CD4-positive, alpha-beta T cell treated with Interleukin-6 for 4 hours (primary cell): ENCODE measurements around the gene SLC15A2.
"Not testable (repeated sequence)": the region's sequence is repeated elsewhere in the genome, so short reads cannot be mapped to it uniquely, and the experiment has no call there.

Experiments used
- DNase-seq: peaks from one replicate; pipeline ENCODE4 v3.0.0-alpha.2; 2020; ENCODE audit warnings: mixed read lengths

The SLC15A2 gene, protein sequence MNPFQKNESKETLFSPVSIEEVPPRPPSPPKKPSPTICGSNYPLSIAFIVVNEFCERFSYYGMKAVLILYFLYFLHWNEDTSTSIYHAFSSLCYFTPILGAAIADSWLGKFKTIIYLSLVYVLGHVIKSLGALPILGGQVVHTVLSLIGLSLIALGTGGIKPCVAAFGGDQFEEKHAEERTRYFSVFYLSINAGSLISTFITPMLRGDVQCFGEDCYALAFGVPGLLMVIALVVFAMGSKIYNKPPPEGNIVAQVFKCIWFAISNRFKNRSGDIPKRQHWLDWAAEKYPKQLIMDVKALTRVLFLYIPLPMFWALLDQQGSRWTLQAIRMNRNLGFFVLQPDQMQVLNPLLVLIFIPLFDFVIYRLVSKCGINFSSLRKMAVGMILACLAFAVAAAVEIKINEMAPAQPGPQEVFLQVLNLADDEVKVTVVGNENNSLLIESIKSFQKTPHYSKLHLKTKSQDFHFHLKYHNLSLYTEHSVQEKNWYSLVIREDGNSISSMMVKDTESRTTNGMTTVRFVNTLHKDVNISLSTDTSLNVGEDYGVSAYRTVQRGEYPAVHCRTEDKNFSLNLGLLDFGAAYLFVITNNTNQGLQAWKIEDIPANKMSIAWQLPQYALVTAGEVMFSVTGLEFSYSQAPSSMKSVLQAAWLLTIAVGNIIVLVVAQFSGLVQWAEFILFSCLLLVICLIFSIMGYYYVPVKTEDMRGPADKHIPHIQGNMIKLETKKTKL

DNA sequence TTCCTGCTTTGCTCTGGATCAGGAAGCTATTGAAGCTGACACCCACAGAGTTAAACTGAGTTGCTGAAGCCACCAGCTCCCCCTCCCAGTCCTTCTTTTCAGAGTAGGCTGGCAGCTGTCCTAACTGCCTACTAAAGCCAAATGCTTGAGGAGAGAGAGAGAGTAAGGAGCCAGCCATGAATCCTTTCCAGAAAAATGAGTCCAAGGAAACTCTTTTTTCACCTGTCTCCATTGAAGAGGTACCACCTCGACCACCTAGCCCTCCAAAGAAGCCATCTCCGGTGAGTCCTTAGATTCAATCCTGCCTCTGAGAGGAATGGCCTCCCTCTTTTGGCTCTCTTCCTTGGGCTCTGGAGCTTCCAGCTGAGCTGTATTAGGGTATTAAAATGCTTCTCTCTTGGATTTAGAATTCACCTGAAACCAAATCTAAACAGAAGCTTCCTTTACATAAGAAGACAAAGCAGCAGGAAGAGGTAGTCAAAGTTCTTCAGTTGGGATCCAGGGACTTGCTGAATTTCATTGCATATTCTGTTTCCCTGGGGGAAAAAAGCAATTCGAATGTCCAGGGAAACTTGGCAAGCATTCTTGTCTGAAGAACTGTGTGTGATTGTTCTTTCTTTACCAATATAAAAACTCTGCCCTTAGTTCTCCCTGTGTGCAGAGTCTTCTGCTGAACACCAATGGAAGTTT lies at the start of gene SLC15A2:
SLC15A2 (plus strand) TSS at position 101 of the 690 bp plus-strand sequence; CDS start at position 177, 76 bp downstream.
- DNase-seq: no peak

DNA sequence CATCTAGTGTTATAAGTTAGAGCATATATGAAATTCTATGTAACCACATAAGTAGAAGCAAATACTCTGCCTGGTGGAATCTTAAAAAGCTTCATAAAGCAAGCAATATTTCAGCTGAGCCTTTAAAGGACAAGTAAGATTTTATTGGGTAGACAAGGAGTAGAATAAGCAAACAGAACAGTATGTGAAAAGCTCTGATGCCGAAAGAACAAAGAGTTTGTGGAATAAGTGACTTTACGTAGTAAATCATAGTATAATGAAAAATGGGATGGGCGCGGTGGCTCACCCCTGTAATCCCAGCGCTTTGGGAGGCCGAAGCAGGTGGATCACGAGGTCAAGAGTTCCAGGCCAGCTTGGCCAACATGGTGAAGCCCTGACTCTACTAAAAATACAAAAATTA lies 49.3 kb upstream of the SLC15A2 start:
- DNase-seq: no peak

DNA sequence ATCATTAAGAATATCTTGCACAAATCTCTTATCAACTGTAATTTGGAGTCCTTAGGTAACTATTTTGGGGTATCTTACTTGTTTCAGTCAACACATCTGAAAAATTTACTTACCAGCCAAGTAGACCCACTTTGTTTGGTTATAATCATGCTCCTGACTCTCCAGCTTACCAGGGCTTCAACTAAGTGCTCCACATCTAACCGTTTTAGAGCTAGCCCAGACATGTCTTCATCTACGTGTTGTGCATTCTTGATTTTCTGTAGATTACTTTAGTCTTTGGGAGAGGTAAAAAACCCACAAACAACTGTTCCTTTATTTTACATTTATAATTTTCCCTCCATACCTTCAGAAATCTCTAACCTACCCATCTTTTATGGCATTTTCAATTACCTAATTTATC lies 41.9 kb upstream of the SLC15A2 start:
- no peak for DNase-seq

DNA sequence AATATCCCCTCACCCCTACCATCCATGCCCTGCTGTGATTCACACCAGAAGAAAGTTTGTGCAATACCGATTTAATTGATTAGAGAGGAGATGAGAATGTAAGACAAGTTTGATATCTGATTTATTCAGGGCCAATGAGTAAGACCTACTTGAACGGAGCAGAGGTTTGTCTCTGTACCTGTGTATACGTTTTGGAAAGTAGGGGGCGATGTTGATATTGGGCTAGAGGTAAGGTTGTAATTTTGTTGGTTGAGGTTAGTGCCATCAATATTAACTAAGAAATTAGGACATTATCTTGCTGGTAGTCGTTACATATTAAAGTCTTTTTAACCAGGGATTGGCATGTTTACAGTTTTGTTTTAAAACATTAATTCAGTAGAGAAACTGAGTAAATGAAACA lies 38.6 kb upstream of the SLC15A2 start:
- no peak for DNase-seq

DNA sequence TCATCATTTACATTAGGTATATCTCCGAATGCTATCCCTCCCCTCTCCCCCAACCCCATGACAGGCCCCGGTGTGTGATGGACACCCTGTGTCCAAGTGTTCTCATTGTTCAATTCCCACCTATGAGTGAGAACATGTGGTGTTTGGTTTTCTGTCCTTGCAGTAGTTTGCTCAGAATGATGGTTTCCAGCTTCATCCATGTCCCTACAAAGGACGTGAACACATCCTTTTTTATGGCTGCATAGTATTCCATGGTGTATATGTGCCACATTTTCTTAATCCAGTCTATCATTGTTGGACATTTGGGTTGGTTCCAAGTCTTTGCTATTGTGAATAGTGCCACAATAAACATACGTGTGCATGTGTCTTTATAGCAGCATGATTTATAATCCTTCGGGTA lies 36.4 kb upstream of the SLC15A2 start:
- not testable (repeated sequence) for DNase-seq

DNA sequence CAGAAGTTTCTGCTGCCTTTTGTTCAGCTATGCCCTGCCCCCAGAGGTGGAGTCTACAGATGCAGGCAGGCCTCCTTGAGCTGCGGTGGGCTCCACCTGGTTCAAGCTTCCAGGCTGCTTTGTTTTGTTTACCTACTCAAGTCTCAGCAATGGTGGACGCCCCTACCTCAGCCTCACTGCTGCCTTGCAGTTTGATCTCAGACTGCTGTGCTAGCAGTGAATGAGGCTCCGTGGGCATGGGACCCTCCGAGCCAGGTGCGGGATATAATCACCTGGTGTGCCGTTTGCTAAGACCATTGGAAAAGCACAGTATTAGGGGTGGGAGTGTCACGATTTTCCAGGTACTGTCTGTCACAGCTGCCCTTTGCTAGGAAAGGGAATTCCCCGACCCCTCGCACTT lies 31.0 kb upstream of the SLC15A2 start:
- DNase-seq: not testable (repeated sequence)

DNA sequence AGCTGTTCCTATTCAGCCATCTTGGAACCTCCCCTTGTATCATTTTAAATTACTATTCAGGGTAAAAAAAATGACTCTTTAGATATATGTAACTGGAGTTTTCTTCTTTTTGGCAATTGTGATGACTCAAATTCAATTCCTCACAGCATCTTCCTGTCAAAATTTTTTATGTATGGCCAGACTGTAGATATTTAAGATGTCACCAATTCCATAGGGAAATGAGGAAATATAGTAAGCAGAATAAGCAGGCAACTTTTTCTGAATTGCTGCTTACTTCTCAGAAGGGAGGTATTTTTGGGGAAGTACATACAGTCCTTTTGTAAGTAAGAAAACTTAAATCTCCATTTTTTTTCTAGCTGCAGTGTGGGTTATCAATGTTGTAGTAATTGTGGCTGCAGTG lies 30.4 kb upstream of the SLC15A2 start:
- no peak for DNase-seq

DNA sequence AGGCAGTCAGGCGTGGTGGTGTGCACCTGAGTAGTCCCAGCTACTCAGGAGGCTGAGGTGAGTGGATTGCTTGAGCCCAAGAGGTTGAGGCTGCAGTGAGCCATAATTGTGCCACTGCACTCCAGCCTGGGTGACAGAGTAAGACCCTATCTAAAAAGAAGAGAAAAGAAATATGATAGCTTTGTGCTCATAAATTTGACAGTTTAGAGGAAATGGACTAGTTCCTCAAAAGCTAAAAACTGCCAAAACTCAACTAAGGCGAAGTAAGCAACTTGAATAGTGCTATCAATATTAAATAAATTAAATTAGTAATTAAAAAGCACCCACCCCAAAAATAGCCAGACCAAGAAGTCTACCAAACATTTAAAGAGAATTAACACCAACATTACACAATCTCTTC lies 24.5 kb upstream of the SLC15A2 start:
- no peak for DNase-seq

DNA sequence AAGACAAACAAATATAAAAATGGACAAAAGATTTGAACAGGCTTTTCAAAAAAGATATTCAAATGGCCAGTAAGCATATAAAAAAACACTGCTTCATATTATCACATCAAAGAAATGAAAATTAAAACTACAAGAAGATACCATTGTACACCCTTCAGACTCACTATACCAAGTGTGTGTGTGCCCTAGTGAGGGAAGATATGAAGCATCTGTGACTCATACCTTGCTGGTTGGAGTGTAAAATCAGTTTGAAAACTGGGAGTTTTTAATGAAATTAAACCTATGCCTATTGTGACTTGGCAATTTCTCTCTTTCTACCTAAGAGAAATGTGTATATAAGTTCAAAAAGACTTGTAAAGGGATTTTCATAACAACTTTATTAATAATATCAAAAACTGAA lies 23.5 kb upstream of the SLC15A2 start:
- no peak for DNase-seq

DNA sequence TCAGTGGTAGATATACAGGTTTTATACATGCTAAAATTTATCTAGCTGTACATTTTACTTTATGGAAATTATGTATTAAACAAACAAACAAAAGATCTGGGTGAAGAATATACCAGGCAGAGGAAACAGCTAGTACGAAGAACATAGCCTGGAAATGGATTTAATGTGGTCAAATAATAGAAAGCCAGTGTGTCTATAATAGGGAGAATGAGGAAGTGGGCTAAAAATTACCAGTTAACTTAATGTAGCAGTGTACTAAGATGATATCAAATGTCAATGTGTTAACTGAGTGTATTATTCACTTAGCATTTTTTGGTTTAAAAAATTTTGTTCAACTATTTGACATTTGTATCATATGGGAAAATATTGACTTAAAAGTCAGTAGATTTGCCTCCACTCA lies 22.8 kb upstream of the SLC15A2 start:
- no peak for DNase-seq

DNA sequence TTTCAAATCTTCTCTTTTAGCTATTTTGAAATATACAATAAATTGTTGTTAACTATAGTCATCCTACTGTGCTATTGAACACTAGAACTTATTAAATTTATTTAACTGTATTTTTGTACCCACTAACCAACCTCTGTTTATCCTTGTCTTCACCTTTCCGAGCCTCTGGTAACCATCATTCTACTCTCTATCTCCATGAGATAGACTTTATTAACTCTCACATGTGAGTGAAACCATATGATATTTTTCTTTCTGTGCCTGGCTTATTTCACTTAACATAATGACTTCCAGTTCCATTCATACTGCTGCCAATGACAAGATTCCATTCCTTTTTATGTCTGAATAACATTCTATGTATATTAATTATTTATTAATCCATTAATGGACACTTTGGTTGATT lies 15.8 kb upstream of the SLC15A2 start:
- no peak for DNase-seq

DNA sequence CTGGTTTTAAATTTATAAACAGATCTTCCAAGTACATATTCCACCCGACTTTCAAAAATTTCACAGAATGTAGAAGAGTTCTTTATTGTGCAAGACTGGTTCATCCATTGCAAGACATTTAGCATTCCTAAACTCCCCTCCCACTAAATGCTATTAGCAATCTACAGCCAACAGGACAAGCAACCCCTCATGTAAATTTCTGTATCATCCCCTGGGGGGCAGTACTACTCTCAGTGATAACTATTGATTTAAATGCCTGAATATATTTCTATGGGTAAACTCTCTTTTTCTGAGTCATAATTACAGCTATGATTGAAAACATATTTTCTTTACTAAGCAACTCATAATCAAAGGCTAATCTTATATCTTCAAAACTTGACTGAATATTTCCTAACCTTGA lies 10.7 kb upstream of the SLC15A2 start:
- DNase-seq: no peak

DNA sequence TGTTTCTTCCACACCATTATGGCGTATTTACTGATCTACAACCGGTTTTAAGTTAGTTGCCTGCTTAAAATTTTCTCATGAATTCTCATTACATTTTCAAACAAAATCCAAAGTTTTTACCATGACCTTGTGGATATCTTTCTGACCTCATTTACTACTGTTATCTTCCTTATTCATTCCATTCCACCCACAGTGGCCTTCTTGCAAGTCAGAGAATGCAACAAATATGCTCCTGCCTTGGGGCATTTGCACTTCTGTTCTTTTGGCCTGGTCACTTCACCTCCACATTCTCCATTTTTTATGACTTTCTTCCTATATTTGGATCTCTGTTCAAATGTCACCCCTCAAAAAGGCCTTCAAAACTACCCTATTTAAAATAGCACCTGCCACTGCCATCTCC lies 8.8 kb upstream of the SLC15A2 start:
- DNase-seq: no peak

DNA sequence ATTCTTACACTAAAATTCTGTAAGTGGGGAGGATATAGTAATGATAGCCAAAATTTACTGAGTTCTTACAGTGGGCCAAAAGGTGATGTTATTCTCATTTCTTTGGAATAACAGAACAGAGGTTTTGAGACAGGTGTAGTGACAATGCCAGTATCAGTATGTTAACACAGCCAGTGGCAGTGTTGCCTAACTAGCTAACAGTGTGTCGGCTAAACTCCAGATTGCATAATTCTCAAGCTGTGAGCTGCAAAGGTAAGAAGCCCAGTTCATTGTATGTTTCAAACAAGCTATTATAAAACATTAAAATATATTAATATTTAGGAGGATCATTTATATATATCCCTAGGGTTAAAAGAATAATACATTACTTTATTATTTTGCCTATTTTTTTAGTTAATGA lies 920 bp downstream of the SLC15A2 start:
- no peak for DNase-seq

DNA sequence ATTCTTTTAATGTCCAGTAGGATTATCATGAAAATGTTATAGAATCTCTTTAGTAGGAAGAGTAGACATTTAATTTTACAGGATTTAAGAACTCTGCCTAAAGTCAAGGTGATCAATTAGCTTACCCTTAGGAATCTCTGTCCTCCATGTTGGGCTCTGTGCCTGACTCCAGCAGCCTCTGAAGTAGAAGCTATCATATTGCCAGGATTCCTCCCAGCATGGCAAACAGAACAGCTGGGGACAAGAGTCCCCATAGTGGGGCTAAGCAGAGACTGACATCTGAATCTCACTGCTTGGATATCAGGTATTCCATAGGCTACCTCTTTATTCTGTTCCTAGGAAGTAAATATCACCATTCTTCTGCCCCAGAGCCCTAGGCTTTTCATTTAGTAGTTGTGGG lies 1.5 kb downstream of the SLC15A2 start:
- no peak for DNase-seq

DNA sequence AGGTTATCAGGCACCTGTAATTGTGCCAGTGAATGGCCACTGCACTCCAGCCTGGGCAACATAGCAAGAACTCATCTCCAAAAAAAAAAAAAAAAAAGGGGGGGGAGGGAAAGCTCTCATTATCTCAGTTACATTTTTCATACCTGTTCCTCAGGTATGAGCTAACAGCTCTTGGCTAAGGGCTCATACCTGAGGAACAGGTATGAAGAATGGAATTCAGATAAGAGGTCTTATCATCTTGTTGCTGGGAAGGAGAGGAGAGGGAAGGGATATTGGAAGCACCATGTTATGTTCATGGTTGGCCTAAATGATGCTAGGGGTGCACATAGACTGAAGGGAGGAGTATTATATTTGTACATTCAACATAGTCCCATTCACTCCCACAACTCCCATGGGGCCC lies 2.6 kb downstream of the SLC15A2 start:
- DNase-seq: no peak

DNA sequence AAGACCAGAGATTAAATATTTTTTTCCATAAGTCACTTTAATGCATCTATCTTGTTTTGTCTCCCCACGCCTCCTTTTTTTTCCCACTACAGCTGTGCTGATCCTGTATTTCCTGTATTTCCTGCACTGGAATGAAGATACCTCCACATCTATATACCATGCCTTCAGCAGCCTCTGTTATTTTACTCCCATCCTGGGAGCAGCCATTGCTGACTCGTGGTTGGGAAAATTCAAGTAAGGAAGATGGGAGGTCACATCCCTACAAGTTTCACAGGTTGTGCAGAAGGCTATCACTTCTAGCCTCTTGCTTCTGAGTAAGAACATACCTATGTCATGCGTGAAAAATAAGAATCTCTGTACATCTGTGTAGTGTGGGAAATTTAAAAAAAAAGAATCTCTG lies 3.1 kb downstream of the SLC15A2 start:
- DNase-seq: no peak

DNA sequence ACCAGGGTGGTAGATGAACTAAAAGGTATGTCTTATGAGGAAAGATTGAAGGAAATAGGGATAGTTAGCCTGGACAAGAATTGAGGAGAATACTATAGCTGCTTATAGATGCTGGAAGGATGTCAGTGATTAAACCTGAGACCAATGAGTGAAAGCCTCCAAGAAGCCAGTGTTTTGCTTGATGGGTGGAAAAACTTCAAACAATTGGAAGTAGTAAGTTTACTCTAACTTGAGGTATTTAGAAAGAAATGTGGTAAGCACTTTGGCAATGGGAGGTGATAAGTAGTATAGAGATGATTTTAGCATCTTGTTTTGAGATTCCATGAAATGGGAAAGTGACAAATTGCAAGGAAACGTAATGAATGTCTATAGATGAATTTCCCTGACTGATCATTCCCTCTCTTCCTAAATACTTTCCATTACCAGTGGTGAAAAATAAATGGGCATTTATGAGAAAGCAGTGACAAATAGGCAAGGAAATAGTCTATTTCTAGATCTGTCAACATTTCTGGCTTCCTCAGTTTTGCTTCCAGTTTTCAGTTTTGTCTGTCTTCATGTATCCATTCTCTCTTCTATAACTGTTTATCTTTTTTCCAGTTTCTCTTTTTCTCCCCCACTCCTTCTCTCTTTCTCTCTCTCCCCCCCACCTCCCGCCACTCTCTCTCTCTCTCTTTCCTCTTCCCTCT lies 19.2 kb downstream of the SLC15A2 start:
- DNase-seq: no peak

DNA sequence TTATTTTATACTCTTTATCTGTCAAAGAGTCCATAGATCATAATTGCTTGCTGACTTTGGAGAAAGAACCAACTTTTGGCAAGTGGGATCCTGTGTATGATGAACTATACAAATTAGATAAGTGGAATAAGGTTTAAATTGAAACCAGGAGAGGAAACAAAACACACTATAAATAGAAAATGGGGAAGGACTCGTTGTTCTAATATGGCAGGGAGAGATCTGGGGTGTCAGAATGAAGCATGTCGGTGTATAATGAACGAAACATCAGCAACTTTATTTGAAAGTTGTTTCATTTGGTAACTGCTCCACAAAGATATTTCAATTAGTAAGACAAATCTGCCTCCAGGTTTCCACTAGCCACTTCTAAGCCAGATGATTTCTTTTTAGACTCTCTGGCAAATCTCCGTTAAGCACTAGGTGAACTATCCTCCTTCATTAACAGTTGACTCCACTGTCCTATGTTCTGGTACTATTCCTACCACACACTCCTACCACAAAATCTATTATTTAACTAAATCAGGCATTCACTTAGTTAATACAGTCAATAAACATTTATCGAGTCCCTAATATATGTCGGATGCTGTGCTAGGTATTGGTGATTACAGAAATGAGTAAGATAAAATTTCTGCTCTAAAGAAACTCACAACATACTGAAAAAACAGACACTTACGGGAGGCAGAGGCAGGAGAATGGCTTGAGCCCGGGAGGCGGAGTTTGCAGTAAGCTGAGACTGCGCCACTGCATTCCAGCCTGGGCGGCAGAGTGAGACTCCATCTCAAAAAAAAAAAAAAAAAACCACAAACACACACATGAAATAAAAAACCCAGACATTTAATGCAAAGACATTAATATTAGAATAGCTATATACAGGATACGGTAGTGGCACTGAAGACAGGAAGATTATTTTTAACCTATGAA lies 20.1 kb downstream of the SLC15A2 start:
- DNase-seq: no peak

DNA sequence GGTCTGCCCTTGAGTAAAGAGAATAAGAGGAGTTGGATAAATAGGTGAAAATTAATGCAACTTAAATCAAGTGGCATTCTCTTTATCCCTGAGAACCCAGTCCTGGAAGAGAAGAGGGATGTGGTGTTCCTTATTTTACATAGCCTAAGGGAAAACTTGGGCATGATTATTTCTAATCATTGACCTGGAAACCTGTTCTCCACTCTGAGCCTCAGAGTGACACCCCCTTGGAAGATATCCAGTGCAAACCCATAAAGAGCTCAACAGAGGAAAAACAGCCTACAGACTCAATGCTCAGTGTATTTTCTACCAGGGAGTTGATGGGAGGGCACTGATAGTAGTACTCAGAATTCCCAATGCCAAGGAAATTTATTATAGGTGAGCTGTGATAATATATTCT lies 22.0 kb downstream of the SLC15A2 start:
- DNase-seq: no peak

DNA sequence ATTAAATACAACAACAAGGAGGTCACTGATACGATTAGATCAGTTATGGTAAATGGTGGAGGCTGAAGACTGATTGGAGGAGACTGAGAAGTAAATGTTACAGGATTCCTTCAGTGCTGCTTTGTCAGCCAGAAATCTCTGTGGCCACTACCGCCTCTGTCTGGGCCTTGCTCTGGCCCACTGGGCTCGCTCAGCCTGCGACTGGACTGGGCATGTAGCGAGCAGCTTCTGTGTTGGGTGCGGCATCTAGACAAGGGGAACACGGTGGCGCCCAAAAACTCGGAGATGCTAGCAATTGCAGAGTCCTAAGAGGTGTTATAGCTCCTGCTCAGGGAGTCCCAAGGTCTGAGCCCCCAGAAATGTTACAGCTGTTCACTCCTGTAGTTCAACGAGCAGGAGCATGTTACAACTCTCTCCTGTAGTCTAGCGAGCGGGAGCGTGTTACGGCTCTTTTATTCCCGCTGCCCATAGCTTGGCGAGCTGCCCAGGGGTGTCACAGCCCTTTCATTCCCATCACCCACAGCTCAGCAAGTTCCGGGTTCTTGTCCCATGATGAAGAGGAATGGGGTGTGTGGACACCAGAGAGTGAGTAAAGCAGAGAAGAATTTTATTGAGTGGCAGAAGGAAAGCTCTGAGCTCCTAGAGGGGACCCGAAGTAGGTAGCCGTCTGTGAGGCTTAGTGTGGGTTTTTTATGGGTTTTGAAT lies 24.7 kb downstream of the SLC15A2 start:
- no peak for DNase-seq
